ENCODE measurements around the gene CCDC3. TPM values are rescaled to one million over a fixed set of nuclear protein-coding genes. Genes with fewer than 3 reads are reported as not detected.

CCDC3 gene
- polyA plus RNA-seq, 1 of the 3 experiments (the other 2 are of a cell fraction) = 0.02 TPM

DNA sequence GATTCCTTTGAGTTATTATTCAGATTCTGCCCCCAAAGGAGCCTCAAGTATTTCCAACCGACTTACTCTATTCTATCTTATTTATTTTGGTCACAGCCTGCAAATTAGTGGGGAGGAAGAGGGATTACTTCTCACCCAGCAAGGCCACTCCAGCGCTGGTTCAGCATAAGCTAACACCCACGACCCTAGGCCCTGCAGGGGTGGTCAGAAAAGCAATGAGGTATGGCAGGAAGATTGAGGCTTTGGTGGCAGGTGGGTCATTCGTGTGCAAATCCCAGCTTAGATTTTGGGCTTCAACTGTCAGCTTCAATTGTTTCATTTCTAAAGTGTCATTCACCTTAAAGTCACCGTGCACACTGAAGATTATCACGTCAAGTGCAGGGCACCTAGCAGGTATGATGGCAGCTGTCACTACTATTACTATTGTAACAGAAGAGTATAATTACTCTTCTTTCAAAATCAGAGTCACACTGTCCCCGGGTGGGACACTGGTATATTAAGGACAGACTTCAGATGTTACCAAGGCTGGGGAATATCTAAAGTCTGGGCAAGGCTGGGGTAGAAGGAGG is 49.7 kb upstream of the CCDC3 start:
- Histone ChIP-seq H3K36me3 (replicated peaks in 1 of 2; ENCODE audit: control insufficient read depth in 1 of 2, insufficient read depth in 2 of 2, low read length in 1 of 2) (no peaks in the 10 kb centered on the region), H3K27me3 (ENCODE audit: insufficient read depth) (no peaks in the 10 kb centered on the region), H4K20me1 (ENCODE audit: insufficient read depth) (no peaks in the 10 kb centered on the region), H3K4me1 (ENCODE audit: control insufficient read depth in 1 of 2, insufficient read depth in 2 of 2, low read depth in 1 of 2, low read length in 1 of 2) (no peaks in the 10 kb centered on the region; a peak in 1 of 4 replicates), H3F3A (replicated peaks; ENCODE audit: insufficient read depth) (no peaks in the 10 kb centered on the region), H3K9me3 (no peaks in the 10 kb centered on the region), H3K79me2 (ENCODE audit: insufficient read depth) (no peaks in the 10 kb centered on the region), H3K4me3 (ENCODE audit: low read depth in 2 of 2, low read length in 1 of 2) (no peak overlapping the region), H3K27ac (ENCODE audit: low read depth in 2 of 2, low read length in 1 of 2) (no peak overlapping the region), H3K4me2 (no peak overlapping the region), H2AFZ (ENCODE audit: low read depth) (no peak overlapping the region), H3K9me2 (no peaks in the 10 kb centered on the region), H3K9ac (no peak overlapping the region)
- no peak for TF ChIP-seq RAD21 (IDR thresholded peaks at IDR 0.05; ENCODE audit: low read length)
- ChIA-PET CTCF (interaction anchor here (1.1 to 1.9 kb wide), 3 partner anchors 9 to 149 kb away, joined by 3 to 4 read pairs (median 3); no protein-coding TSS in a partner anchor), POLR2A (no interaction called here)
- 27% methylated on average over 7 of the region's 7 CpGs for whole genome bisulfite sequencing (ENCODE audit: low lambda C conversion rate)
- no peak for DNase-seq

DNA sequence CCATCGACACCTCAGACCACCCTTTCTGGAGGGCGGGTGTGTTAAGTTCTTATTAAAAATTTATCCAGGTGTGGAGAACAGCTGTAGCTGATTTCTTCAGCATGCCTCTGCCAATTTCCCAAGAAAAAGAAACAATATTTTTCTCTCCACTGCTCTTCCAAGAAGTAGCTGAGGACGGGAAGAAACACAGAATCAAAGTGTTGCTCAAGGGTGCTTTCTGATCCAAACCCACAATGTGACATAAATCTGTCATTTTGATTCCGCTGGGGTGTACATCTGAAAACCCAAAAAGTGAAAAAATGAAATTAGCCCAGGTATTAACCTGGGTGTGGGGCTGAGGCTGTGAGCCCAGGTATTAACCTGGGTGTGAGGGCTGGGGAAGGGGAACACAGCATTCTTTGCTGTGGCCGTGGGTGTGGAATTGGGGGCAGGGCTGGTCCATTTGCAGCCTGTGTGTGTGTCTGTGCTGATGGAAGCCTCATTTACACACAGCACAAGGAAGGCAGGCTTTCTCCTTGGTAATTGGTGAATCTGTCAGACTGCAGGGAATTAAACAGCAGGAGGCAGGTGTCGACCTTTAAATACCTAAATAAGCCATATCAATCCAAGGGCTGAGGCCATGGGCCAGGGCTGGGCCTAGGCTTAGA is 48.4 kb upstream of the CCDC3 start:
- no peak overlapping the region for H3K4me2 ChIP-seq
- H3F3A ChIP-seq (replicated peaks; ENCODE audit: insufficient read depth) = no peaks in the 10 kb centered on the region
- no peak for TF ChIP-seq TEAD4 (IDR thresholded peaks at IDR 0.05; ENCODE audit: borderline replicate concordance, insufficient read depth)
- no peak for TF ChIP-seq GABPA (IDR thresholded peaks at IDR 0.05; ENCODE audit: low read depth)
- no peak for TF ChIP-seq MXI1 (IDR thresholded peaks at IDR 0.05; ENCODE audit: low read depth, low read length)
- TF ChIP-seq, protein P1, sequence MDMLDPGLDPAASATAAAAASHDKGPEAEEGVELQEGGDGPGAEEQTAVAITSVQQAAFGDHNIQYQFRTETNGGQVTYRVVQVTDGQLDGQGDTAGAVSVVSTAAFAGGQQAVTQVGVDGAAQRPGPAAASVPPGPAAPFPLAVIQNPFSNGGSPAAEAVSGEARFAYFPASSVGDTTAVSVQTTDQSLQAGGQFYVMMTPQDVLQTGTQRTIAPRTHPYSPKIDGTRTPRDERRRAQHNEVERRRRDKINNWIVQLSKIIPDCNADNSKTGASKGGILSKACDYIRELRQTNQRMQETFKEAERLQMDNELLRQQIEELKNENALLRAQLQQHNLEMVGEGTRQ (IDR thresholded peaks at IDR 0.05; ENCODE audit: borderline replicate concordance, low read depth, low read length) = no peak
- TF ChIP-seq POLR2AphosphoS5 (IDR thresholded peaks at IDR 0.05; ENCODE audit: low read depth, low read length) = no peak
- no peak for TF ChIP-seq CHD2 (IDR thresholded peaks at IDR 0.05; ENCODE audit: low read length, partially characterized antibody)
- TF ChIP-seq GATA2 (CRISPR knock-in tag; IDR thresholded peaks at IDR 0.05) = no peak
- no peak for TF ChIP-seq RXRA (IDR thresholded peaks at IDR 0.05; ENCODE audit: borderline replicate concordance, low read depth)
- no peak for TF ChIP-seq TCF12 (IDR thresholded peaks at IDR 0.05)
- TF ChIP-seq, protein P2, sequence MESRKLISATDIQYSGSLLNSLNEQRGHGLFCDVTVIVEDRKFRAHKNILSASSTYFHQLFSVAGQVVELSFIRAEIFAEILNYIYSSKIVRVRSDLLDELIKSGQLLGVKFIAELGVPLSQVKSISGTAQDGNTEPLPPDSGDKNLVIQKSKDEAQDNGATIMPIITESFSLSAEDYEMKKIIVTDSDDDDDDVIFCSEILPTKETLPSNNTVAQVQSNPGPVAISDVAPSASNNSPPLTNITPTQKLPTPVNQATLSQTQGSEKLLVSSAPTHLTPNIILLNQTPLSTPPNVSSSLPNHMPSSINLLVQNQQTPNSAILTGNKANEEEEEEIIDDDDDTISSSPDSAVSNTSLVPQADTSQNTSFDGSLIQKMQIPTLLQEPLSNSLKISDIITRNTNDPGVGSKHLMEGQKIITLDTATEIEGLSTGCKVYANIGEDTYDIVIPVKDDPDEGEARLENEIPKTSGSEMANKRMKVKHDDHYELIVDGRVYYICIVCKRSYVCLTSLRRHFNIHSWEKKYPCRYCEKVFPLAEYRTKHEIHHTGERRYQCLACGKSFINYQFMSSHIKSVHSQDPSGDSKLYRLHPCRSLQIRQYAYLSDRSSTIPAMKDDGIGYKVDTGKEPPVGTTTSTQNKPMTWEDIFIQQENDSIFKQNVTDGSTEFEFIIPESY (IDR thresholded peaks at IDR 0.05; ENCODE audit: borderline replicate concordance, low read depth) = no peak
- TF ChIP-seq, protein P3, sequence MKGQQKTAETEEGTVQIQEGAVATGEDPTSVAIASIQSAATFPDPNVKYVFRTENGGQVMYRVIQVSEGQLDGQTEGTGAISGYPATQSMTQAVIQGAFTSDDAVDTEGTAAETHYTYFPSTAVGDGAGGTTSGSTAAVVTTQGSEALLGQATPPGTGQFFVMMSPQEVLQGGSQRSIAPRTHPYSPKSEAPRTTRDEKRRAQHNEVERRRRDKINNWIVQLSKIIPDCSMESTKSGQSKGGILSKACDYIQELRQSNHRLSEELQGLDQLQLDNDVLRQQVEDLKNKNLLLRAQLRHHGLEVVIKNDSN (IDR thresholded peaks at IDR 0.05; ENCODE audit: borderline replicate concordance, low read depth) = no peak
- no peak for TF ChIP-seq FOXJ3 (CRISPR knock-in tag; IDR thresholded peaks at IDR 0.05)
- TF ChIP-seq NRF1 (IDR thresholded peaks at IDR 0.05; ENCODE audit: low read depth, low read length) = no peak
- TF ChIP-seq, protein P4, sequence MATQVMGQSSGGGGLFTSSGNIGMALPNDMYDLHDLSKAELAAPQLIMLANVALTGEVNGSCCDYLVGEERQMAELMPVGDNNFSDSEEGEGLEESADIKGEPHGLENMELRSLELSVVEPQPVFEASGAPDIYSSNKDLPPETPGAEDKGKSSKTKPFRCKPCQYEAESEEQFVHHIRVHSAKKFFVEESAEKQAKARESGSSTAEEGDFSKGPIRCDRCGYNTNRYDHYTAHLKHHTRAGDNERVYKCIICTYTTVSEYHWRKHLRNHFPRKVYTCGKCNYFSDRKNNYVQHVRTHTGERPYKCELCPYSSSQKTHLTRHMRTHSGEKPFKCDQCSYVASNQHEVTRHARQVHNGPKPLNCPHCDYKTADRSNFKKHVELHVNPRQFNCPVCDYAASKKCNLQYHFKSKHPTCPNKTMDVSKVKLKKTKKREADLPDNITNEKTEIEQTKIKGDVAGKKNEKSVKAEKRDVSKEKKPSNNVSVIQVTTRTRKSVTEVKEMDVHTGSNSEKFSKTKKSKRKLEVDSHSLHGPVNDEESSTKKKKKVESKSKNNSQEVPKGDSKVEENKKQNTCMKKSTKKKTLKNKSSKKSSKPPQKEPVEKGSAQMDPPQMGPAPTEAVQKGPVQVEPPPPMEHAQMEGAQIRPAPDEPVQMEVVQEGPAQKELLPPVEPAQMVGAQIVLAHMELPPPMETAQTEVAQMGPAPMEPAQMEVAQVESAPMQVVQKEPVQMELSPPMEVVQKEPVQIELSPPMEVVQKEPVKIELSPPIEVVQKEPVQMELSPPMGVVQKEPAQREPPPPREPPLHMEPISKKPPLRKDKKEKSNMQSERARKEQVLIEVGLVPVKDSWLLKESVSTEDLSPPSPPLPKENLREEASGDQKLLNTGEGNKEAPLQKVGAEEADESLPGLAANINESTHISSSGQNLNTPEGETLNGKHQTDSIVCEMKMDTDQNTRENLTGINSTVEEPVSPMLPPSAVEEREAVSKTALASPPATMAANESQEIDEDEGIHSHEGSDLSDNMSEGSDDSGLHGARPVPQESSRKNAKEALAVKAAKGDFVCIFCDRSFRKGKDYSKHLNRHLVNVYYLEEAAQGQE (IDR thresholded peaks at IDR 0.05; ENCODE audit: low read depth, low read length) = no peak
- POLR2A ChIA-PET = no interaction called here
- no peak for DNase-seq
- H3K9me3 ChIP-seq = no peaks in the 10 kb centered on the region
- CTCF ChIA-PET = interaction anchor here (1.3 to 1.9 kb wide), 3 partner anchors 8 to 50 kb away, joined by 3 to 4 read pairs (median 3); partner anchors contain the start of gene OPTN
- no peaks in the 10 kb centered on the region for H4K20me1 ChIP-seq (ENCODE audit: insufficient read depth)
- no peaks in the 10 kb centered on the region for H3K9me2 ChIP-seq
- no peaks in the 10 kb centered on the region for H3K27me3 ChIP-seq (ENCODE audit: insufficient read depth)
- no peaks in the 10 kb centered on the region for H3K4me1 ChIP-seq (ENCODE audit: control insufficient read depth in 1 of 2, insufficient read depth in 2 of 2, low read depth in 1 of 2, low read length in 1 of 2)
- H3K36me3 ChIP-seq (replicated peaks in 1 of 2; ENCODE audit: control insufficient read depth in 1 of 2, insufficient read depth in 2 of 2, low read length in 1 of 2) = no peaks in the 10 kb centered on the region
- WGBS (ENCODE audit: low lambda C conversion rate) = 42% methylated on average over 6 of the region's 6 CpGs
- no peak overlapping the region for H2AFZ ChIP-seq (ENCODE audit: low read depth)
- no peaks in the 10 kb centered on the region for H3K79me2 ChIP-seq (ENCODE audit: insufficient read depth)
- no peak overlapping the region for H3K9ac ChIP-seq
- no peak overlapping the region for H3K4me3 ChIP-seq (ENCODE audit: low read depth in 2 of 2, low read length in 1 of 2)
- H3K27ac ChIP-seq (ENCODE audit: low read depth in 2 of 2, low read length in 1 of 2) = no peak overlapping the region

Measured in SK-N-SH (cell line).